Measurements from ENCODE around the gene NPM3. TPM values are rescaled to one million over a fixed set of nuclear protein-coding genes. Genes with fewer than 3 reads are reported as not detected.

Gene NPM3
- polyA plus RNA-seq, 4 donors, result 2.5 to 49.8 (median 27.7) TPM

GRCh38 chr10:101828766-101829551, 45.7 kb upstream of the NPM3 start:
- no peaks in the 10 kb centered on the region for H3K9me3 ChIP-seq (ENCODE audit: control insufficient read depth in 2 of 2, insufficient read depth in 1 of 2, low read depth in 1 of 2, low read length in 1 of 2)
- no peak for FAIRE-seq
- peaks cover 0 to 49% (median 4%) of the 10 kb centered on the region in 3 donors for H3K36me3 ChIP-seq (ENCODE audit: control insufficient read depth in 3 of 3, insufficient read depth in 2 of 3, low read depth in 1 of 3, low read length in 3 of 3)
- no peaks in the 10 kb centered on the region for H3K27me3 ChIP-seq (ENCODE audit: control insufficient read depth in 3 of 3, insufficient read depth in 3 of 3, low read length in 3 of 3)
- peak overlapping the region in 1 of 3 donors; percentile 22 for H3K27ac ChIP-seq (ENCODE audit: low read depth in 1 of 3, low read length in 2 of 3)
- H3K4me1 ChIP-seq (ENCODE audit: control insufficient read depth in 3 of 3, insufficient read depth in 2 of 3, low read depth in 1 of 3, low read length in 2 of 3), result peaks cover 5 to 27% (median 7%) of the 10 kb centered on the region in 3 donors
- peak overlapping the region in 1 of 3 donors; percentile 27 for H3K4me3 ChIP-seq (ENCODE audit: low read depth in 1 of 3, low read length in 3 of 3)
- no peak for DNase-seq
- 59 to 80% (median 79%) methylated on average over 39 of the region's 39 CpGs for WGBS, 3 donors

GRCh38 chr10:101827919-101828600, 44.8 kb upstream of the NPM3 start:
- DNase-seq, result no peak
- Histone ChIP-seq H3K9me3 (ENCODE audit: control insufficient read depth in 2 of 2, insufficient read depth in 1 of 2, low read depth in 1 of 2, low read length in 1 of 2) (no peaks in the 10 kb centered on the region), H3K27ac (ENCODE audit: low read depth in 1 of 3, low read length in 2 of 3) (no peak overlapping the region), H3K4me1 (ENCODE audit: control insufficient read depth in 3 of 3, insufficient read depth in 2 of 3, low read depth in 1 of 3, low read length in 2 of 3) (peaks cover 5 to 27% (median 7%) of the 10 kb centered on the region in 3 donors), H3K36me3 (ENCODE audit: control insufficient read depth in 3 of 3, insufficient read depth in 2 of 3, low read depth in 1 of 3, low read length in 3 of 3) (peaks cover 0 to 49% (median 4%) of the 10 kb centered on the region in 3 donors), H3K27me3 (ENCODE audit: control insufficient read depth in 3 of 3, insufficient read depth in 3 of 3, low read length in 3 of 3) (no peaks in the 10 kb centered on the region), H3K4me3 (ENCODE audit: low read depth in 1 of 3, low read length in 3 of 3) (no peak overlapping the region)
- no peak for FAIRE-seq
- WGBS, 3 donors, result 91 to 95% (median 92%) methylated on average over 10 of the region's 10 CpGs

- WGBS, 3 donors, result 93 to 94% (median 93%) methylated on average over 5 of the region's 5 CpGs
- DNase-seq, result no peak
- FAIRE-seq, result no peak
These were observed 43.7 kb upstream of the NPM3 start for GRCh38 chr10:101826852-101827434.

GRCh38 chr10:101824736-101825135, 41.5 kb upstream of the NPM3 start:
- Histone ChIP-seq H3K27me3 (ENCODE audit: control insufficient read depth in 3 of 3, insufficient read depth in 3 of 3, low read length in 3 of 3) (no peaks in the 10 kb centered on the region), H3K9me3 (ENCODE audit: control insufficient read depth in 2 of 2, insufficient read depth in 1 of 2, low read depth in 1 of 2, low read length in 1 of 2) (no peaks in the 10 kb centered on the region), H3K4me1 (ENCODE audit: control insufficient read depth in 3 of 3, insufficient read depth in 2 of 3, low read depth in 1 of 3, low read length in 2 of 3) (peaks cover 0 to 6% (median 0%) of the 10 kb centered on the region in 3 donors), H3K4me3 (ENCODE audit: low read depth in 1 of 3, low read length in 3 of 3) (no peak overlapping the region), H3K27ac (ENCODE audit: low read depth in 1 of 3, low read length in 2 of 3) (no peak overlapping the region), H3K36me3 (ENCODE audit: control insufficient read depth in 3 of 3, insufficient read depth in 2 of 3, low read depth in 1 of 3, low read length in 3 of 3) (peaks cover 0 to 51% (median 4%) of the 10 kb centered on the region in 3 donors)
- 63 to 95% (median 84%) methylated on average over 2 of the region's 2 CpGs for WGBS, 3 donors
- no peak for FAIRE-seq
- no peak for DNase-seq

More at GRCh38 chr10:101826852-101827434, 43.7 kb upstream of the NPM3 start:
- peaks cover 0 to 51% (median 4%) of the 10 kb centered on the region in 3 donors for H3K36me3 ChIP-seq (ENCODE audit: control insufficient read depth in 3 of 3, insufficient read depth in 2 of 3, low read depth in 1 of 3, low read length in 3 of 3)
- H3K4me1 ChIP-seq (ENCODE audit: control insufficient read depth in 3 of 3, insufficient read depth in 2 of 3, low read depth in 1 of 3, low read length in 2 of 3), result peaks cover 5 to 22% (median 7%) of the 10 kb centered on the region in 3 donors
- no peak overlapping the region for H3K4me3 ChIP-seq (ENCODE audit: low read depth in 1 of 3, low read length in 3 of 3)
- H3K27ac ChIP-seq (ENCODE audit: low read depth in 1 of 3, low read length in 2 of 3), result no peak overlapping the region
- no peaks in the 10 kb centered on the region for H3K27me3 ChIP-seq (ENCODE audit: control insufficient read depth in 3 of 3, insufficient read depth in 3 of 3, low read length in 3 of 3)
- no peaks in the 10 kb centered on the region for H3K9me3 ChIP-seq (ENCODE audit: control insufficient read depth in 2 of 2, insufficient read depth in 1 of 2, low read depth in 1 of 2, low read length in 1 of 2)

GRCh38 chr10:101818872-101819633, 35.8 kb upstream of the NPM3 start:
- 6 to 18% (median 13%) methylated on average over 14 of the region's 14 CpGs for WGBS, 3 donors
- peak overlapping the region; percentile 85 to 98 (median 91) for H3K27ac ChIP-seq (ENCODE audit: low read depth in 1 of 3, low read length in 2 of 3)
- no peak for FAIRE-seq

GRCh38 chr10:101818119-101818871, 35.0 kb upstream of the NPM3 start, which contains the start of gene OGA:
OGA (minus strand) TSS chr10:101818444; CDS start chr10:101818022, 422 bp downstream.
- DNase-seq, result peak; percentile 98 to 100
- 0% methylated on average over 46 to 47 of the region's 47 CpGs for WGBS, 3 donors
- Histone ChIP-seq H3K4me3 (ENCODE audit: low read depth in 1 of 3, low read length in 3 of 3) (peak within 1 kb of the TSS; percentile 69 to 99 (median 84)), H3K27ac (ENCODE audit: low read depth in 1 of 3, low read length in 2 of 3) (peak within 1 kb of the TSS; percentile 85 to 98 (median 91)), H3K36me3 (ENCODE audit: control insufficient read depth in 3 of 3, insufficient read depth in 2 of 3, low read depth in 1 of 3, low read length in 3 of 3) (peaks cover 0 to 8% (median 0%) of the 10 kb centered on the region in 3 donors), H3K9me3 (ENCODE audit: control insufficient read depth in 2 of 2, insufficient read depth in 1 of 2, low read depth in 1 of 2, low read length in 1 of 2) (no peaks in the 10 kb centered on the region), H3K27me3 (ENCODE audit: control insufficient read depth in 3 of 3, insufficient read depth in 3 of 3, low read length in 3 of 3) (no peaks in the 10 kb centered on the region), H3K4me1 (ENCODE audit: control insufficient read depth in 3 of 3, insufficient read depth in 2 of 3, low read depth in 1 of 3, low read length in 2 of 3) (peaks cover 3 to 20% (median 5%) of the 10 kb centered on the region in 3 donors)
- FAIRE-seq, result no peak

More at GRCh38 chr10:101818872-101819633, 35.8 kb upstream of the NPM3 start:
- DNase-seq, result peak in 1 of 2 donors; percentile 76
- Histone ChIP-seq H3K36me3 (ENCODE audit: control insufficient read depth in 3 of 3, insufficient read depth in 2 of 3, low read depth in 1 of 3, low read length in 3 of 3) (peaks cover 0 to 9% (median 0%) of the 10 kb centered on the region in 3 donors), H3K27me3 (ENCODE audit: control insufficient read depth in 3 of 3, insufficient read depth in 3 of 3, low read length in 3 of 3) (no peaks in the 10 kb centered on the region), H3K4me3 (ENCODE audit: low read depth in 1 of 3, low read length in 3 of 3) (peak overlapping the region; percentile 20 to 69 (median 41)), H3K4me1 (ENCODE audit: control insufficient read depth in 3 of 3, insufficient read depth in 2 of 3, low read depth in 1 of 3, low read length in 2 of 3) (peaks cover 3 to 19% (median 4%) of the 10 kb centered on the region in 3 donors), H3K9me3 (ENCODE audit: control insufficient read depth in 2 of 2, insufficient read depth in 1 of 2, low read depth in 1 of 2, low read length in 1 of 2) (no peaks in the 10 kb centered on the region)

GRCh38 chr10:101817337-101818118, 34.3 kb upstream of the NPM3 start:
- 0% methylated on average over 29 to 44 of the region's 44 CpGs for WGBS, 3 donors
- no peaks in the 10 kb centered on the region for H3K27me3 ChIP-seq (ENCODE audit: control insufficient read depth in 3 of 3, insufficient read depth in 3 of 3, low read length in 3 of 3)
- no peak for FAIRE-seq
- peaks cover 0 to 6% (median 0%) of the 10 kb centered on the region in 3 donors for H3K36me3 ChIP-seq (ENCODE audit: control insufficient read depth in 3 of 3, insufficient read depth in 2 of 3, low read depth in 1 of 3, low read length in 3 of 3)
- no peaks in the 10 kb centered on the region for H3K9me3 ChIP-seq (ENCODE audit: control insufficient read depth in 2 of 2, insufficient read depth in 1 of 2, low read depth in 1 of 2, low read length in 1 of 2)
- peak; percentile 85 to 89 for DNase-seq
- H3K27ac ChIP-seq (ENCODE audit: low read depth in 1 of 3, low read length in 2 of 3), result peak overlapping the region; percentile 79 to 98 (median 91)
- H3K4me1 ChIP-seq (ENCODE audit: control insufficient read depth in 3 of 3, insufficient read depth in 2 of 3, low read depth in 1 of 3, low read length in 2 of 3), result peaks cover 3 to 20% (median 5%) of the 10 kb centered on the region in 3 donors
- peak overlapping the region; percentile 69 to 99 (median 84) for H3K4me3 ChIP-seq (ENCODE audit: low read depth in 1 of 3, low read length in 3 of 3)

All from small intestine (tissue), 7 donors.